HepG2 (cell line): ENCODE data around the gene PLOD2. TPM values are rescaled to one million over a fixed set of nuclear protein-coding genes. Genes with fewer than 3 reads are reported as not detected.

Source experiments
- ATAC-seq: fragments of 200-7000 bp; cut with Tn5 transposase; 3 replicates; pipeline ENCODE4 v1.9.1; 2020; ENCODE audit warnings: mild to moderate bottlenecking, moderate library complexity
- BruUV-seq: library from RNA; stranded (reverse); fragments of 400-500 nt; replicated peaks from 2 replicates; lab custom pipeline; 2021; lab: Mats Ljungman, UMichigan
- CTCF ChIA-PET: fragments of 300-600 bp; formaldehyde crosslinking; extraction: SDS; loops from one replicate; lab custom pipeline; 2021; ENCODE audit warnings: low total read pairs, inconsistent platforms, low intra/inter-chr PET ratio; lab: Yijun Ruan, JAX
- POLR2A ChIA-PET: fragments of 350-600 bp; sonication (Branson Sonifier 250); formaldehyde crosslinking; loops from one replicate; lab custom pipeline; 2020; ENCODE audit warnings: antibody characterized with exemption, inconsistent platforms; lab: Yijun Ruan, JAX
- DNase-seq: peaks from one replicate; pipeline ENCODE4 v3.0.0-alpha.2; 2015; ENCODE audit warnings: low spot score
- FAIRE-seq: peaks from 3 replicates; lab custom pipeline; 2011; peaks lifted over from hg19 to GRCh38; lab: Jason Lieb, UNC
- H2AFZ ChIP-seq: one replicate; pipeline ENCODE4 v1.6.1; 2011; ENCODE audit warnings: low read length, inconsistent platforms
- H3K27ac ChIP-seq: fragments of 300-600 bp; 3 replicates; pipeline ENCODE4 v1.8.0; 2011; ENCODE audit warnings: mixed run types, mild to moderate bottlenecking, mixed read lengths, low read length, inconsistent platforms; ENCODE audit not compliant: insufficient read depth; ENCODE audit errors: extremely low read length
- H3K27me3 ChIP-seq, 2 experiments: fragments of 200-600 bp in 1 of 2; 2 replicates in 1 of 2; 3 replicates in 1 of 2; pipeline versions ENCODE4 v1.6.0 to v1.8.0; 2011; ENCODE audit warnings: low read length in 2 of 2, mild to moderate bottlenecking in 2 of 2, moderate library complexity in 2 of 2, inconsistent platforms in 1 of 2; ENCODE audit not compliant: insufficient read depth in 2 of 2, control insufficient read depth in 1 of 2
- H3K36me3 ChIP-seq, 2 experiments: fragments of 200-600 bp in 1 of 2; replicated peaks in 1 of 2; 2 replicates in 1 of 2; 3 replicates in 1 of 2; pipeline versions ENCODE4 v1.5.1 to v1.8.0; 2011; ENCODE audit warnings: low read length in 2 of 2, inconsistent platforms in 1 of 2; ENCODE audit not compliant: insufficient read depth in 2 of 2, control insufficient read depth in 1 of 2
- H3K4me1 ChIP-seq: 2 replicates; pipeline ENCODE4 v1.5.1; 2012; ENCODE audit warnings: low read length, inconsistent platforms; ENCODE audit not compliant: insufficient read depth
- H3K4me2 ChIP-seq: 2 replicates; pipeline ENCODE4 v1.6.0; 2011; ENCODE audit warnings: low read depth, low read length, inconsistent platforms
- H3K4me3 ChIP-seq, 3 experiments: fragments of 200-600 bp in 1 of 3; sonication (generic), shearing (Covaris generic) in 1 of 3; replicated peaks in 1 of 3; 2 replicates each; pipeline ENCODE4 v1.5.1; 2011 to 2016; ENCODE audit warnings: low read length in 3 of 3, inconsistent platforms in 2 of 3, low read depth in 2 of 3, mild to moderate bottlenecking in 2 of 3, control low read depth in 1 of 3, mixed read lengths in 1 of 3; ENCODE audit not compliant: insufficient read depth in 1 of 3
- H3K79me2 ChIP-seq: one replicate; pipeline ENCODE4 v1.6.1; 2011; ENCODE audit warnings: low read length, inconsistent platforms; ENCODE audit not compliant: insufficient read depth
- H3K9ac ChIP-seq: 2 replicates; pipeline ENCODE4 v1.6.0; 2011; ENCODE audit warnings: mild to moderate bottlenecking, low read depth, low read length, inconsistent platforms; ENCODE audit not compliant: insufficient read depth
- H3K9me3 ChIP-seq: 2 replicates; pipeline ENCODE4 v1.5.1; 2012; ENCODE audit warnings: mild to moderate bottlenecking, low read length
- H4K20me1 ChIP-seq: 2 replicates; pipeline ENCODE4 v1.6.0; 2011; ENCODE audit warnings: inconsistent platforms, mild to moderate bottlenecking, low read length, moderate library complexity; ENCODE audit not compliant: insufficient read depth
- ATF1 ChIP-seq: IDR thresholded peaks from 2 replicates; pipeline ENCODE4 v1.6.1; 2016; ENCODE audit warnings: mild to moderate bottlenecking, control low read depth
- CERS6 ChIP-seq: sonication (generic); formaldehyde crosslinking; IDR thresholded peaks from 2 replicates; pipeline ENCODE4 v1.5.0; 2020; ENCODE audit warnings: missing genetic modification reagents
- EEA1 ChIP-seq: sonication (generic); formaldehyde crosslinking; IDR thresholded peaks from 2 replicates; pipeline ENCODE4 v1.5.1; 2020; ENCODE audit warnings: mild to moderate bottlenecking, missing genetic modification reagents, borderline replicate concordance
- HDAC6 ChIP-seq: fragments of 200-600 bp; sonication (generic); IDR thresholded peaks from 2 replicates; pipeline ENCODE4 v1.7.0; 2017; ENCODE audit warnings: mild to moderate bottlenecking, antibody characterized with exemption, low read length, low read depth
- HMGXB3 ChIP-seq: sonication (generic); formaldehyde crosslinking; IDR thresholded peaks from 2 replicates; pipeline ENCODE4 v1.4.0; 2020; ENCODE audit warnings: missing genetic modification reagents, borderline replicate concordance
- MAFF ChIP-seq: IDR thresholded peaks from 2 replicates; pipeline ENCODE4 v1.6.1; 2011; ENCODE audit warnings: low read depth, low read length, improper control_type of control experiment
- MAFK ChIP-seq, 2 experiments: IDR thresholded peaks in 1 of 2; conservative IDR thresholded peaks in 1 of 2; 2 replicates each; pipeline ENCODE4 v1.6.1; 2011; ENCODE audit warnings: improper control_type of control experiment in 2 of 2, low read length in 2 of 2
- MYPOP ChIP-seq: sonication (generic); formaldehyde crosslinking; IDR thresholded peaks from 2 replicates; pipeline ENCODE4 v1.8.1; 2023; ENCODE audit warnings: mild to moderate bottlenecking, moderate library complexity, missing genetic modification reagents
- RFX5 ChIP-seq: IDR thresholded peaks from 2 replicates; pipeline ENCODE4 v1.6.1; 2011; ENCODE audit warnings: low read depth, low read length, improper control_type of control experiment
- SATB2 ChIP-seq: sonication (generic); formaldehyde crosslinking; IDR thresholded peaks from 2 replicates; pipeline ENCODE4 v1.5.0; 2020; ENCODE audit warnings: missing genetic modification reagents
- ZNF232 ChIP-seq: sonication (generic); formaldehyde crosslinking; IDR thresholded peaks from 2 replicates; pipeline ENCODE4 v1.4.0; 2020; ENCODE audit warnings: missing genetic modification reagents, borderline replicate concordance
- ZNF383 ChIP-seq: sonication (generic); formaldehyde crosslinking; IDR thresholded peaks from 2 replicates; pipeline ENCODE4 v1.4.0; 2020; ENCODE audit warnings: missing genetic modification reagents, mild to moderate bottlenecking, borderline replicate concordance
- ZNF720 ChIP-seq: sonication (generic); formaldehyde crosslinking; IDR thresholded peaks from 2 replicates; pipeline ENCODE4 v1.4.0; 2020; ENCODE audit warnings: missing genetic modification reagents
- WGBS: methylation state at CpG from one replicate; pipeline ENCODE4 v1.1.6; 2017; ENCODE audit warnings: low lambda C conversion rate; 5-methylcytosine and 5-hydroxymethylcytosine counted together
- in situ Hi-C: cut with HindIII; loops from 2 replicates; pipeline ENCODE4 v1.10.0; 2017; ENCODE audit warnings: low pct_unique_long_range_greater_than_20kb; ENCODE audit not compliant: extremely low pct_ligation_motif_present
- intact Hi-C: fragments of 100-400 bp; cut with micrococcal nuclease; formaldehyde crosslinking; loops from one replicate; pipeline ENCODE4 v1.10.0; 2022; ENCODE audit not compliant: unreplicated experiment
- polyA plus RNA-seq, 8 experiments: library from polyadenylated mRNA; depleted of rRNA in 3 of 8; stranded (reverse) in 7 of 8; unstranded in 1 of 8; fragments of >200 nt; fragmentation: Illumina TruSeq in 4 of 8; extraction: Trizol in 4 of 8; gene quantifications; 2 replicates each; pipeline versions ENCODE4 v1.2.1 to v1.2.3, GENCODE V29; 2011 to 2016; ENCODE audit warnings: low read depth in 4 of 8, missing spikeins in 1 of 8, mixed read lengths in 1 of 8; ENCODE audit not compliant: insufficient read depth in 1 of 8
- total RNA-seq, 5 experiments: library from RNA; depleted of rRNA; stranded (reverse); fragments of >200 nt; fragmentation: Illumina TruSeq; extraction: Trizol; gene quantifications; 2 replicates each; pipeline ENCODE4 v1.2.3, GENCODE V29; 2016; ENCODE audit warnings: low read depth in 1 of 5

Gene PLOD2
- total and polyA plus RNA-seq, 2 of the 13 experiments (the other 11 are each of a cell fraction or from before 2014, with no cell fraction given), result 107 to 161 TPM

- intact Hi-C loops (no loop called here), in situ Hi-C loops (no loop called here)
- peaks cover 10% of the 10 kb centered on the region for H3K4me1 ChIP-seq
- FAIRE-seq (no peak), DNase-seq (no peak), ATAC-seq (no peak)
- H4K20me1 ChIP-seq, result no peaks in the 10 kb centered on the region
- no peaks in the 10 kb centered on the region for H3K27me3 ChIP-seq
- ChIA-PET CTCF (no interaction called here), POLR2A (no interaction called here)
- H3K9me3 ChIP-seq, result no peaks in the 10 kb centered on the region
- H3K79me2 ChIP-seq, result no peaks in the 10 kb centered on the region
- peak; percentile 40 to 54 for TF ChIP-seq MAFK (conservative IDR thresholded peaks at IDR 0.05 in 1 of 2, IDR thresholded peaks at IDR 0.05 in 1 of 2; ENCODE audit: low read length in 2 of 2)
- no peak for TF ChIP-seq MYPOP (CRISPR knock-in tag)
- TF ChIP-seq MAFF, result peak; percentile 32; the same call in 1 of the 2 replicates
- H3K4me2 ChIP-seq, result no peak overlapping the region
- no peak overlapping the region for H3K27ac ChIP-seq
- no TSS peak for BruUV-seq
- H3K36me3 ChIP-seq, result no peaks in the 10 kb centered on the region
- no peak overlapping the region for H3K9ac ChIP-seq
- H2AFZ ChIP-seq, result no peak overlapping the region
- H3K4me3 ChIP-seq, result no peak overlapping the region
Observed at GRCh38 chr3:146040630-146041029, 120.4 kb downstream of the PLOD2 start.

- CTCF ChIA-PET, result no interaction called here
- TF ChIP-seq EEA1 (no peak), CERS6 (CRISPR knock-in tag) (no peak), SATB2 (CRISPR knock-in tag) (no peak), ZNF232 (CRISPR knock-in tag) (no peak), HDAC6 (no peak), ZNF720 (CRISPR knock-in tag) (no peak), RFX5 (no peak), ZNF383 (no peak), ATF1 (CRISPR knock-in tag) (no peak), HMGXB3 (CRISPR knock-in tag) (no peak)
Observed at GRCh38 chr3:146037697-146038096, 123.3 kb downstream of the PLOD2 start.

More at GRCh38 chr3:146037697-146038096, 123.3 kb downstream of the PLOD2 start:
- Histone ChIP-seq H4K20me1 (no peaks in the 10 kb centered on the region), H3K4me1 (no peaks in the 10 kb centered on the region), H3K4me2 (no peak overlapping the region), H3K79me2 (no peaks in the 10 kb centered on the region), H3K36me3 (no peaks in the 10 kb centered on the region), H3K9ac (no peak overlapping the region), H3K9me3 (no peaks in the 10 kb centered on the region), H3K27ac (no peak overlapping the region), H2AFZ (no peak overlapping the region), H3K4me3 (no peak overlapping the region), H3K27me3 (no peaks in the 10 kb centered on the region)
- no peak for DNase-seq
- intact Hi-C loops (no loop called here), in situ Hi-C loops (no loop called here)
- no peak for ATAC-seq
- FAIRE-seq, result no peak
- BruUV-seq, result no TSS peak
- WGBS, result 7% methylated on average over 5 of the region's 5 CpGs
- POLR2A ChIA-PET, result no interaction called here
